Measurements from ENCODE around the gene CARMIL1.

CARMIL1 gene

DNA sequence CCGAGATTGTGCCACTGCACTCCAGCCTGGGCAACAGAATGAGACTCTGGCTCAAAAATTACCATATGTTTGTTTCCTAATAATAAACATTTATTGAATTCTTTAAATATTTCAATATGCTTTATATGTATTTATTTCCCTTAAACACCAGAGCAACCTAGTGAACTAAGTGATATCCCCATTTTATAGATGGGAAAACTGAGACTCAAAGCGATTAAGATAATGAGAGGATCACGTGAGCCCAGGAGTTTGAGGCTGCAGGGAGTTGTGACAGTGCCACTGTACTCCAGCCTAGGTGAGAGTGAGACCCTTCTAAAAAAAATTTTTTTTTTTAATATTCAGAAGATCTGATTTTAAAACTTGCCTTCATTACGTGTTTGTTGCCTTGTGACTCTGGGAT is 19.4 kb upstream of the CARMIL1 start:
- no peak overlapping the region for H3K4ac ChIP-seq (ENCODE audit: low read depth in 1 of 2, low read length in 2 of 2)
- H4K91ac ChIP-seq (ENCODE audit: low read length), result no peak overlapping the region
- H3K4me3 ChIP-seq (ENCODE audit: insufficient read depth in 1 of 2, low read depth in 1 of 2, low read length in 2 of 2), result no peak overlapping the region
- H3K79me1 ChIP-seq (replicated peaks; ENCODE audit: low read length, poor library complexity, severe bottlenecking), result no peaks in the 10 kb centered on the region
- no peak overlapping the region for H2BK120ac ChIP-seq (ENCODE audit: low read depth, low read length)
- no peak overlapping the region for H4K8ac ChIP-seq (ENCODE audit: low read length)
- H2BK5ac ChIP-seq (ENCODE audit: low read depth, low read length, poor library complexity, severe bottlenecking), result no peak overlapping the region
- no peaks in the 10 kb centered on the region for H3K9me3 ChIP-seq (ENCODE audit: control insufficient read depth, low read length)
- H3K27me3 ChIP-seq (ENCODE audit: control insufficient read depth in 1 of 2, insufficient read depth in 1 of 2, low read length in 2 of 2), result no peaks in the 10 kb centered on the region
- no peak overlapping the region for H3K23ac ChIP-seq (ENCODE audit: low read length in 2 of 2)
- no peak overlapping the region for H3K27ac ChIP-seq (ENCODE audit: low read length, poor library complexity, severe bottlenecking)
- H3K9ac ChIP-seq (ENCODE audit: low read length), result no peak overlapping the region
- H2AK5ac ChIP-seq (ENCODE audit: low read length, severe bottlenecking), result no peak overlapping the region
- H3K36me3 ChIP-seq (ENCODE audit: control insufficient read depth in 1 of 2, insufficient read depth in 2 of 2, low read depth in 1 of 2, low read length in 2 of 2), result no peaks in the 10 kb centered on the region
- no peak overlapping the region for H3K14ac ChIP-seq (ENCODE audit: low read length in 2 of 2)
- peaks cover 1% of the 10 kb centered on the region for H3K4me1 ChIP-seq (ENCODE audit: control insufficient read depth, insufficient read depth, low read depth, low read length)
- H2AFZ ChIP-seq (ENCODE audit: low read depth, low read length), result no peak overlapping the region
- H2BK15ac ChIP-seq (ENCODE audit: low read depth, poor library complexity, severe bottlenecking), result no peak overlapping the region
- no peak for DNase-seq
- WGBS, result 100% methylated on average over 3 of the region's 4 CpGs
- no peak overlapping the region for H2BK12ac ChIP-seq (ENCODE audit: low read length in 2 of 2)
- H3K18ac ChIP-seq (ENCODE audit: low read depth in 1 of 2, low read length in 2 of 2), result no peak overlapping the region
- H3K4me2 ChIP-seq (ENCODE audit: low read length, poor library complexity, severe bottlenecking), result no peak overlapping the region

DNA sequence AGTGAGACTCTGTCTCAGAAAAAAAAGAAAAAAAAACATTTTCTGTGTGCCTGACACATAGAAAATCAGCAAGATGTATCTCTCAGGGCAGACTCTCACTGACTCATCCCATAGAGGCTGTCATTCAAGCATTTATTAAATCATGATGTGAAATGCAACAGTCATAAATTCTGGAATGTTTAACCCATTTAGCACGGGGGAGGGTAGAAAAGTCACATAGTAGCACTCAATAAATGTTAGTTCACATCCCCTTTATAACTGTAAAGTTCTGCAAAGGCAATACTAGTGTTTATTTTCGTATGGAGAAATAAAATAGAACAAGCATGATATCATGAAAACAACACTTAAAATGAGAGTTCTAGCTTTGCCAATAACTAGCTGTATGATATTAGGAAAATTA is 15.5 kb upstream of the CARMIL1 start:
- Histone ChIP-seq H3K4ac (ENCODE audit: low read depth in 1 of 2, low read length in 2 of 2) (no peak overlapping the region), H3K14ac (ENCODE audit: low read length in 2 of 2) (no peak overlapping the region), H2BK15ac (ENCODE audit: low read depth, poor library complexity, severe bottlenecking) (no peak overlapping the region), H2BK120ac (ENCODE audit: low read depth, low read length) (no peak overlapping the region), H3K9me3 (ENCODE audit: control insufficient read depth, low read length) (no peaks in the 10 kb centered on the region), H4K8ac (ENCODE audit: low read length) (no peak overlapping the region), H2BK12ac (ENCODE audit: low read length in 2 of 2) (no peak overlapping the region), H3K4me1 (ENCODE audit: control insufficient read depth, insufficient read depth, low read depth, low read length) (peaks cover 1% of the 10 kb centered on the region), H3K27ac (ENCODE audit: low read length, poor library complexity, severe bottlenecking) (no peak overlapping the region), H2AFZ (ENCODE audit: low read depth, low read length) (no peak overlapping the region), H3K23ac (ENCODE audit: low read length in 2 of 2) (no peak overlapping the region), H3K79me1 (replicated peaks; ENCODE audit: low read length, poor library complexity, severe bottlenecking) (no peaks in the 10 kb centered on the region), H3K27me3 (ENCODE audit: control insufficient read depth in 1 of 2, insufficient read depth in 1 of 2, low read length in 2 of 2) (no peaks in the 10 kb centered on the region), H3K4me3 (ENCODE audit: insufficient read depth in 1 of 2, low read depth in 1 of 2, low read length in 2 of 2) (no peak overlapping the region), H3K4me2 (ENCODE audit: low read length, poor library complexity, severe bottlenecking) (no peak overlapping the region), H2AK5ac (ENCODE audit: low read length, severe bottlenecking) (no peak overlapping the region), H3K9ac (ENCODE audit: low read length) (peak overlapping the region; percentile 1), H2BK5ac (ENCODE audit: low read depth, low read length, poor library complexity, severe bottlenecking) (no peak overlapping the region), H4K91ac (ENCODE audit: low read length) (no peak overlapping the region), H3K36me3 (ENCODE audit: control insufficient read depth in 1 of 2, insufficient read depth in 2 of 2, low read depth in 1 of 2, low read length in 2 of 2) (no peaks in the 10 kb centered on the region), H3K18ac (ENCODE audit: low read depth in 1 of 2, low read length in 2 of 2) (no peak overlapping the region)
- DNase-seq, result peak; percentile 26
- WGBS, result no CpG with 5 or more reads among the region's 2 CpGs

DNA sequence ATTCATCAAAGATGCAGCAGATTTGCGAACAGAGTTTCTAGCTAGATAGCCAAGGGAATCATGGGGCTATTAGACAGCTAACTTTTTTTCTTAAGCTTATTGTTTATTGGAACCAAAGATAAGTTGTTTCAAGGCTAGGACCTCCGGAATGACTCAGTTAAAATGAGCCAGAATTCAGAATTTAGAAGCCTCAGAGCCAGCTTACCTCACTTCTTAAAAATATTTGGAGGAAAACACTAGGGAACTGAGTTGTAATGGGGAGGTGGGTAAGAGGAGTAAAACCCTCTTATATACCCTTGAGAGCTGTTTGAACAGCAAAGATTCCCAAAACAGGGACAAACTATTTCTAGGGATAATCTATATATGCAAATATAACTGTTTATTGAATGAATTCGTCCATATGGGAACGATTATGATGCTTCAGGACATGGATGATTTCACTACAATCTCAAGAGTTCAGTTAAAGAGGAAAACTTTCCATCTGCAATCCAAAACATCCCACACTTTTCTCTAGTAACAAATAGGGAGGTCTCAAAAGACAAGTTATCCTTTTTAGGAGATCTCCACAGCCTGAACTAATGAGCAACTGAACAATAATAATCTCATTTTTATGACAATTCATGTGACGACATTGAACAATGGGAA is 12.6 kb upstream of the CARMIL1 start:
- Histone ChIP-seq H3K9ac (ENCODE audit: low read length) (peak overlapping the region; percentile 92), H3K23ac (ENCODE audit: low read length in 2 of 2) (no peak overlapping the region), H3K79me1 (replicated peaks; ENCODE audit: low read length, poor library complexity, severe bottlenecking) (no peaks in the 10 kb centered on the region), H4K91ac (ENCODE audit: low read length) (no peak overlapping the region), H3K36me3 (ENCODE audit: control insufficient read depth in 1 of 2, insufficient read depth in 2 of 2, low read depth in 1 of 2, low read length in 2 of 2) (no peaks in the 10 kb centered on the region), H3K4me3 (ENCODE audit: insufficient read depth in 1 of 2, low read depth in 1 of 2, low read length in 2 of 2) (peak overlapping the region in 1 of 2 experiments; percentile 57), H3K4me1 (ENCODE audit: control insufficient read depth, insufficient read depth, low read depth, low read length) (peaks cover 1% of the 10 kb centered on the region), H2AFZ (ENCODE audit: low read depth, low read length) (no peak overlapping the region), H3K14ac (ENCODE audit: low read length in 2 of 2) (no peak overlapping the region), H3K9me3 (ENCODE audit: control insufficient read depth, low read length) (no peaks in the 10 kb centered on the region), H3K4me2 (ENCODE audit: low read length, poor library complexity, severe bottlenecking) (no peak overlapping the region), H3K4ac (ENCODE audit: low read depth in 1 of 2, low read length in 2 of 2) (no peak overlapping the region), H3K27ac (ENCODE audit: low read length, poor library complexity, severe bottlenecking) (no peak overlapping the region), H3K27me3 (ENCODE audit: control insufficient read depth in 1 of 2, insufficient read depth in 1 of 2, low read length in 2 of 2) (no peaks in the 10 kb centered on the region), H2BK12ac (ENCODE audit: low read length in 2 of 2) (no peak overlapping the region), H4K8ac (ENCODE audit: low read length) (no peak overlapping the region), H2BK15ac (ENCODE audit: low read depth, poor library complexity, severe bottlenecking) (no peak overlapping the region), H2BK5ac (ENCODE audit: low read depth, low read length, poor library complexity, severe bottlenecking) (no peak overlapping the region), H2BK120ac (ENCODE audit: low read depth, low read length) (no peak overlapping the region), H3K18ac (ENCODE audit: low read depth in 1 of 2, low read length in 2 of 2) (no peak overlapping the region), H2AK5ac (ENCODE audit: low read length, severe bottlenecking) (no peak overlapping the region)
- DNase-seq, result no peak
- 77% methylated on average over 4 of the region's 5 CpGs for WGBS

DNA sequence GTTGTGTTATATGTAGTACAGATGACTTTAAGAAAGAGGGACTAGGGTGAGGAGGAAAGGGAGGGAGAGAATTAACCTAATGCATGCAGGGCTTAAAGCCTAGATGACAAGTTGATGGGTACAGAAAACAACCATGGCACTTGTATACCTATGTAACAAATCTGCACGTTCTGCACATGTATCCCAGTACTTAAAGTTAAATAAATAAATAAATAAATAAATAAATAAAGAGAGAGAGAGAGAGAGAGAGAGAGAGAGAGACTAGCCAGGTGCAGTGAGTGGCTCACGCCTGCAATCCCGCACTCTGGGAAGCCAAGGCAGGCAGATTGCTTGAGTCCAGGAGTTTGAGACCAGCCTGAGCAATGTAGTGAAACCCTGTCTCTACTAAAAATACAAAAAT is 11.5 kb upstream of the CARMIL1 start:
- Histone ChIP-seq H2BK5ac (ENCODE audit: low read depth, low read length, poor library complexity, severe bottlenecking) (no peak overlapping the region), H3K79me1 (replicated peaks; ENCODE audit: low read length, poor library complexity, severe bottlenecking) (no peaks in the 10 kb centered on the region), H2AK5ac (ENCODE audit: low read length, severe bottlenecking) (no peak overlapping the region), H2BK15ac (ENCODE audit: low read depth, poor library complexity, severe bottlenecking) (no peak overlapping the region), H2AFZ (ENCODE audit: low read depth, low read length) (no peak overlapping the region), H3K4ac (ENCODE audit: low read depth in 1 of 2, low read length in 2 of 2) (no peak overlapping the region), H3K14ac (ENCODE audit: low read length in 2 of 2) (no peak overlapping the region), H3K4me3 (ENCODE audit: insufficient read depth in 1 of 2, low read depth in 1 of 2, low read length in 2 of 2) (no peak overlapping the region), H4K91ac (ENCODE audit: low read length) (no peak overlapping the region), H3K23ac (ENCODE audit: low read length in 2 of 2) (no peak overlapping the region), H3K4me2 (ENCODE audit: low read length, poor library complexity, severe bottlenecking) (no peak overlapping the region), H4K8ac (ENCODE audit: low read length) (no peak overlapping the region), H2BK120ac (ENCODE audit: low read depth, low read length) (no peak overlapping the region), H3K9ac (ENCODE audit: low read length) (peak overlapping the region; percentile 92), H3K18ac (ENCODE audit: low read depth in 1 of 2, low read length in 2 of 2) (no peak overlapping the region), H3K27ac (ENCODE audit: low read length, poor library complexity, severe bottlenecking) (no peak overlapping the region), H2BK12ac (ENCODE audit: low read length in 2 of 2) (no peak overlapping the region), H3K36me3 (ENCODE audit: control insufficient read depth in 1 of 2, insufficient read depth in 2 of 2, low read depth in 1 of 2, low read length in 2 of 2) (no peaks in the 10 kb centered on the region), H3K4me1 (ENCODE audit: control insufficient read depth, insufficient read depth, low read depth, low read length) (peaks cover 1% of the 10 kb centered on the region), H3K27me3 (ENCODE audit: control insufficient read depth in 1 of 2, insufficient read depth in 1 of 2, low read length in 2 of 2) (no peaks in the 10 kb centered on the region), H3K9me3 (ENCODE audit: control insufficient read depth, low read length) (no peaks in the 10 kb centered on the region)
- DNase-seq, result no peak
- WGBS, result 90% methylated on average over 2 of the region's 3 CpGs
